Measurements from ENCODE around the gene DYNLL1.
A peak's percentile ranks its signal among the peaks of the same experiment; 100 is the strongest.

DYNLL1 gene

GRCh38 chr12:120463712-120464111 lies 32.2 kb upstream of the DYNLL1 start:
- Histone ChIP-seq H3K9ac (ENCODE audit: low read depth in 1 of 2, low read length in 2 of 2) (no peak overlapping the region), H3K9me3 (ENCODE audit: control insufficient read depth in 1 of 2, low read length in 2 of 2) (no peaks in the 10 kb centered on the region), H3K4me1 (ENCODE audit: control insufficient read depth in 1 of 2, insufficient read depth in 2 of 2, low read length in 2 of 2) (peaks cover 4 to 23% of the 10 kb centered on the region in 2 donors), H3K27me3 (ENCODE audit: control insufficient read depth in 1 of 2, insufficient read depth in 2 of 2, low read length in 2 of 2) (no peaks in the 10 kb centered on the region), H3K4me3 (ENCODE audit: low read depth in 1 of 2, low read length in 2 of 2) (no peak overlapping the region), H3K27ac (ENCODE audit: low read depth, low read length) (no peak overlapping the region), H3K36me3 (ENCODE audit: control insufficient read depth in 1 of 2, insufficient read depth in 2 of 2, low read length in 2 of 2) (peaks cover 43 to 77% of the 10 kb centered on the region in 2 donors)

DNA sequence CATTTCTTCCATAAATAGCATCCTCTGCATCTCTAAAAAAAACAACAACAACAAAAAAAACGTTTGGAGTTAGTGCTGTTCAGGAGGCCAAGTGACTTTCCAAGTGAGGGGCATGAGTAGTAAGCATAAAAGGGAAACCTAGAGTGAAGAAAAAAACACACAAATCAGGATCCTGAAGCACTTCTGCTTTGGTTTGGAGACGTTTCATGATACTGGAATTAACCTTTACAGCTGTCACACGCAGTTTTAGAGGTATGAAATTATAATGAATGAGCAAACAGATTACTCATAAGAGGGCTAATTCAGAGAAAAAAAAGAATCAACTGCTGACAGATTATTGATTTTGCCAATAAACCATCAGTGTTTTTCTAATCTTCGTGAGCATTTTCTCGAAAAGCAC lies 30.2 kb upstream of the DYNLL1 start:
- H3K27ac ChIP-seq (ENCODE audit: low read depth, low read length) = no peak overlapping the region
- H3K4me3 ChIP-seq (ENCODE audit: low read depth in 1 of 2, low read length in 2 of 2) = no peak overlapping the region
- H3K9ac ChIP-seq (ENCODE audit: low read depth in 1 of 2, low read length in 2 of 2) = no peak overlapping the region
- peaks cover 37 to 59% of the 10 kb centered on the region in 2 donors for H3K36me3 ChIP-seq (ENCODE audit: control insufficient read depth in 1 of 2, insufficient read depth in 2 of 2, low read length in 2 of 2)
- no peaks in the 10 kb centered on the region for H3K9me3 ChIP-seq (ENCODE audit: control insufficient read depth in 1 of 2, low read length in 2 of 2)
- peaks cover 10 to 27% of the 10 kb centered on the region in 2 donors for H3K4me1 ChIP-seq (ENCODE audit: control insufficient read depth in 1 of 2, insufficient read depth in 2 of 2, low read length in 2 of 2)
- H3K27me3 ChIP-seq (ENCODE audit: control insufficient read depth in 1 of 2, insufficient read depth in 2 of 2, low read length in 2 of 2) = no peaks in the 10 kb centered on the region

- H3K4me1 ChIP-seq (ENCODE audit: control insufficient read depth in 1 of 2, insufficient read depth in 2 of 2, low read length in 2 of 2) = peaks cover 10 to 27% of the 10 kb centered on the region in 2 donors
- H3K27ac ChIP-seq (ENCODE audit: low read depth, low read length) = no peak overlapping the region
- no peaks in the 10 kb centered on the region for H3K27me3 ChIP-seq (ENCODE audit: control insufficient read depth in 1 of 2, insufficient read depth in 2 of 2, low read length in 2 of 2)
- H3K9me3 ChIP-seq (ENCODE audit: control insufficient read depth in 1 of 2, low read length in 2 of 2) = no peaks in the 10 kb centered on the region
- H3K9ac ChIP-seq (ENCODE audit: low read depth in 1 of 2, low read length in 2 of 2) = no peak overlapping the region
- peaks cover 34 to 51% of the 10 kb centered on the region in 2 donors for H3K36me3 ChIP-seq (ENCODE audit: control insufficient read depth in 1 of 2, insufficient read depth in 2 of 2, low read length in 2 of 2)
- no peak overlapping the region for H3K4me3 ChIP-seq (ENCODE audit: low read depth in 1 of 2, low read length in 2 of 2)
Measured at GRCh38 chr12:120466560-120467315, 29.2 kb upstream of the DYNLL1 start.

GRCh38 chr12:120467439-120467838 lies 28.5 kb upstream of the DYNLL1 start:
- Histone ChIP-seq H3K9ac (ENCODE audit: low read depth in 1 of 2, low read length in 2 of 2) (no peak overlapping the region), H3K4me3 (ENCODE audit: low read depth in 1 of 2, low read length in 2 of 2) (no peak overlapping the region), H3K36me3 (ENCODE audit: control insufficient read depth in 1 of 2, insufficient read depth in 2 of 2, low read length in 2 of 2) (peaks cover 28 to 44% of the 10 kb centered on the region in 2 donors), H3K9me3 (ENCODE audit: control insufficient read depth in 1 of 2, low read length in 2 of 2) (no peaks in the 10 kb centered on the region), H3K4me1 (ENCODE audit: control insufficient read depth in 1 of 2, insufficient read depth in 2 of 2, low read length in 2 of 2) (peaks cover 10 to 27% of the 10 kb centered on the region in 2 donors), H3K27ac (ENCODE audit: low read depth, low read length) (no peak overlapping the region), H3K27me3 (ENCODE audit: control insufficient read depth in 1 of 2, insufficient read depth in 2 of 2, low read length in 2 of 2) (no peaks in the 10 kb centered on the region)

- H3K4me3 ChIP-seq (ENCODE audit: low read depth in 1 of 2, low read length in 2 of 2) = peak overlapping the region; percentile 73 to 87
- no peaks in the 10 kb centered on the region for H3K9me3 ChIP-seq (ENCODE audit: control insufficient read depth in 1 of 2, low read length in 2 of 2)
- H3K4me1 ChIP-seq (ENCODE audit: control insufficient read depth in 1 of 2, insufficient read depth in 2 of 2, low read length in 2 of 2) = peaks cover 10 to 27% of the 10 kb centered on the region in 2 donors
- H3K27ac ChIP-seq (ENCODE audit: low read depth, low read length) = peak overlapping the region; percentile 72
- peak overlapping the region; percentile 69 to 79 for H3K9ac ChIP-seq (ENCODE audit: low read depth in 1 of 2, low read length in 2 of 2)
- peaks cover 20 to 35% of the 10 kb centered on the region in 2 donors for H3K36me3 ChIP-seq (ENCODE audit: control insufficient read depth in 1 of 2, insufficient read depth in 2 of 2, low read length in 2 of 2)
- H3K27me3 ChIP-seq (ENCODE audit: control insufficient read depth in 1 of 2, insufficient read depth in 2 of 2, low read length in 2 of 2) = no peaks in the 10 kb centered on the region
Measured at GRCh38 chr12:120468325-120468820, 27.5 kb upstream of the DYNLL1 start.

DNA sequence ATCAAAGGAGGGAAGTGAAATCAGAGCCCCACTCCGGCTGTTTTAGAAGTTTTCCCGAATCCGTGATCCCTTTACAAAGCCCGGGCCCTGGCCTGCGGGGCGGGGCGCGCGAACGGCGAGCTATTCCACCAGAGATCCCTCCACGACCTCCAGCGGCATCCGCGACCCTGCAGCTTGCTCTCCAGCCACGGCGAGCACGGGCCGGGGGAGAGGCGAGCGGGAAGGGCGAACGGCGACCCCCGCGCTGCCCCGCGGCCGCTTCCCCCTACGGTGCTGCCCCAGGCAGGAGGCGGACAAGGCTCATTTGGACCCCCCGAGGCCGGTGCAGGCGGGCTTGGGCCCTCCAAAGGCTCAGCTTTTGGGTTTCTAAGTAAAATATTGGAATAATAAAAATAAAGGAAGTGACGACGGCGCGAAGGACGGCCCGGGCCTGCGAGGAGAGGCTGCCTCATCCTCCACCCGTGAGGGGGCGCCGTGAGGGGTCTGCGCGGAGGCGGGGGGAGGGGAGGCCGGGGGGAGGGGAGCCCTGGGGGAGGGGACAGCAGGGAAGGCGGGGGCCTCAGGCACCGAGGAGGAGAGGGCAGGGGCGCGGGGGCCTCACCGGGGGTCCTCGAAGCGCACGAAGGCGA lies 27.0 kb upstream of the DYNLL1 start:
- Histone ChIP-seq H3K27ac (ENCODE audit: low read depth, low read length) (peak overlapping the region; percentile 91), H3K27me3 (ENCODE audit: control insufficient read depth in 1 of 2, insufficient read depth in 2 of 2, low read length in 2 of 2) (no peaks in the 10 kb centered on the region), H3K4me3 (ENCODE audit: low read depth in 1 of 2, low read length in 2 of 2) (peak overlapping the region; percentile 73 to 87), H3K9ac (ENCODE audit: low read depth in 1 of 2, low read length in 2 of 2) (peak overlapping the region; percentile 69 to 79), H3K36me3 (ENCODE audit: control insufficient read depth in 1 of 2, insufficient read depth in 2 of 2, low read length in 2 of 2) (peaks cover 15 to 30% of the 10 kb centered on the region in 2 donors), H3K9me3 (ENCODE audit: control insufficient read depth in 1 of 2, low read length in 2 of 2) (no peaks in the 10 kb centered on the region), H3K4me1 (ENCODE audit: control insufficient read depth in 1 of 2, insufficient read depth in 2 of 2, low read length in 2 of 2) (peaks cover 10 to 27% of the 10 kb centered on the region in 2 donors)

DNA sequence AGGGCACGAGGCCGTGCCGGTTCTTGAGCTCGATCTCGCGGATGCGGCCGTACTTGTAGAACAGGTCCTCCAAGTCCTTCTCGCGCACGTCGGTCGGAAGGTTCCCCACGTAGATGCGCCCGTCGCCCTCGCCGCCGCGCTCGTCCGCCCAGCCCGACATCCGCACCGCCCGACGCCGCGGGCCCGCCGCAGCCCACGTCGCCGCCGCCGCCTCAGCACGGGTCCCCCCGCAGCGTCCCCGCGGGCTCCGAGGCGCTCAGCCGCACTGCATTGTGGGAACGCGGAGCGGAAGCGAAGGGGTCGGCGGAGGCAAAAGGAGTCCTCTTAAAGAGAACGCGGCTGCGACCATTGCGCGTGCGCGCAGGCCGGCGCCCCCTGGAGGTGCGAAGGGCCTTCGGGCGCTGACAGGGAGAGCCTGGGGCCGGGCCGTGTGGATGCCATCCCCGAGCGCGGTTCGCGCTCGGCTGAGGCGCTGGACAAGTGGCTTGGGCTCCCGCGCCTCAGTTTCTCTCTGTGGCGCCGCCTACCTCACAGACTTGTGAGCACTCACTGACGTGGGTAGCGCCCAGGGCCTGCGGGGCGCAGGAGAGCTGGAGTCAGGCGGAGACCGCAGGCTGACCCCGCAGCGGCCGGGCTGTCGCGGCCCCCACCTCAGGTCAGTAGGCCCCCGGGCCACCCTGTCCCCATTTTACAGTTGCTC lies 26.3 kb upstream of the DYNLL1 start, which contains the start of gene SRSF9:
SRSF9 (minus strand) TSS at position 299 of the 700 bp plus-strand sequence; CDS start at position 160, 139 bp downstream.
- Histone ChIP-seq H3K9me3 (ENCODE audit: control insufficient read depth in 1 of 2, low read length in 2 of 2) (no peaks in the 10 kb centered on the region), H3K36me3 (ENCODE audit: control insufficient read depth in 1 of 2, insufficient read depth in 2 of 2, low read length in 2 of 2) (peaks cover 8 to 23% of the 10 kb centered on the region in 2 donors), H3K9ac (ENCODE audit: low read depth in 1 of 2, low read length in 2 of 2) (peak within 1 kb of the TSS; percentile 69 to 79), H3K4me1 (ENCODE audit: control insufficient read depth in 1 of 2, insufficient read depth in 2 of 2, low read length in 2 of 2) (peaks cover 10 to 27% of the 10 kb centered on the region in 2 donors), H3K27ac (ENCODE audit: low read depth, low read length) (peak within 1 kb of the TSS; percentile 91), H3K27me3 (ENCODE audit: control insufficient read depth in 1 of 2, insufficient read depth in 2 of 2, low read length in 2 of 2) (no peaks in the 10 kb centered on the region), H3K4me3 (ENCODE audit: low read depth in 1 of 2, low read length in 2 of 2) (peak within 1 kb of the TSS; percentile 73 to 87)

- Histone ChIP-seq H3K36me3 (ENCODE audit: control insufficient read depth in 1 of 2, insufficient read depth in 2 of 2, low read length in 2 of 2) (peaks cover 1 to 16% of the 10 kb centered on the region in 2 donors), H3K27me3 (ENCODE audit: control insufficient read depth in 1 of 2, insufficient read depth in 2 of 2, low read length in 2 of 2) (no peaks in the 10 kb centered on the region), H3K9ac (ENCODE audit: low read depth in 1 of 2, low read length in 2 of 2) (peak overlapping the region; percentile 49 to 68), H3K4me1 (ENCODE audit: control insufficient read depth in 1 of 2, insufficient read depth in 2 of 2, low read length in 2 of 2) (peaks cover 10 to 27% of the 10 kb centered on the region in 2 donors), H3K27ac (ENCODE audit: low read depth, low read length) (peak overlapping the region; percentile 35), H3K9me3 (ENCODE audit: control insufficient read depth in 1 of 2, low read length in 2 of 2) (no peaks in the 10 kb centered on the region), H3K4me3 (ENCODE audit: low read depth in 1 of 2, low read length in 2 of 2) (peak overlapping the region; percentile 73 to 87)
Measured at GRCh38 chr12:120470150-120470784, 25.6 kb upstream of the DYNLL1 start.

- no peaks in the 10 kb centered on the region for H3K9me3 ChIP-seq (ENCODE audit: control insufficient read depth in 1 of 2, low read length in 2 of 2)
- peaks cover 6 to 14% of the 10 kb centered on the region in 2 donors for H3K4me1 ChIP-seq (ENCODE audit: control insufficient read depth in 1 of 2, insufficient read depth in 2 of 2, low read length in 2 of 2)
- no peaks in the 10 kb centered on the region for H3K27me3 ChIP-seq (ENCODE audit: control insufficient read depth in 1 of 2, insufficient read depth in 2 of 2, low read length in 2 of 2)
- H3K36me3 ChIP-seq (ENCODE audit: control insufficient read depth in 1 of 2, insufficient read depth in 2 of 2, low read length in 2 of 2) = no peaks in the 10 kb centered on the region
- no peak overlapping the region for H3K4me3 ChIP-seq (ENCODE audit: low read depth in 1 of 2, low read length in 2 of 2)
- no peak overlapping the region for H3K9ac ChIP-seq (ENCODE audit: low read depth in 1 of 2, low read length in 2 of 2)
- H3K27ac ChIP-seq (ENCODE audit: low read depth, low read length) = no peak overlapping the region
Measured at GRCh38 chr12:120472521-120472920, 23.4 kb upstream of the DYNLL1 start.
